Suprapubic skin (tissue), 3 donors: ENCODE data around the gene WDR91.

Experiments used
- EP300 ChIP-seq: sonication (generic); formaldehyde crosslinking; IDR thresholded peaks from one replicate; pipeline ENCODE4 v1.6.1; 2017; ENCODE audit warnings: antibody characterized with exemption
- POLR2A ChIP-seq, 2 donors: fragments of 450-650 bp; IDR thresholded peaks; one replicate each; pipeline ENCODE4 v1.6.1; 2017; ENCODE audit warnings: antibody characterized with exemption in 2 of 2, mild to moderate bottlenecking in 2 of 2, moderate library complexity in 2 of 2
- TF ChIP-seq, protein P1 (sequence below), 2 donors: fragments of 200-600 bp in 1 of 2; fragments of 450-650 bp in 1 of 2; sonication (generic) in 1 of 2; IDR thresholded peaks; one replicate each; pipeline ENCODE4 v1.5.1; 2016 to 2019; ENCODE audit warnings: antibody characterized with exemption in 2 of 2, mild to moderate bottlenecking in 1 of 2, moderate library complexity in 1 of 2

GRCh38 chr7:135150072-135150782 lies 61.1 kb downstream of the WDR91 start:
- TF ChIP-seq, protein P1, sequence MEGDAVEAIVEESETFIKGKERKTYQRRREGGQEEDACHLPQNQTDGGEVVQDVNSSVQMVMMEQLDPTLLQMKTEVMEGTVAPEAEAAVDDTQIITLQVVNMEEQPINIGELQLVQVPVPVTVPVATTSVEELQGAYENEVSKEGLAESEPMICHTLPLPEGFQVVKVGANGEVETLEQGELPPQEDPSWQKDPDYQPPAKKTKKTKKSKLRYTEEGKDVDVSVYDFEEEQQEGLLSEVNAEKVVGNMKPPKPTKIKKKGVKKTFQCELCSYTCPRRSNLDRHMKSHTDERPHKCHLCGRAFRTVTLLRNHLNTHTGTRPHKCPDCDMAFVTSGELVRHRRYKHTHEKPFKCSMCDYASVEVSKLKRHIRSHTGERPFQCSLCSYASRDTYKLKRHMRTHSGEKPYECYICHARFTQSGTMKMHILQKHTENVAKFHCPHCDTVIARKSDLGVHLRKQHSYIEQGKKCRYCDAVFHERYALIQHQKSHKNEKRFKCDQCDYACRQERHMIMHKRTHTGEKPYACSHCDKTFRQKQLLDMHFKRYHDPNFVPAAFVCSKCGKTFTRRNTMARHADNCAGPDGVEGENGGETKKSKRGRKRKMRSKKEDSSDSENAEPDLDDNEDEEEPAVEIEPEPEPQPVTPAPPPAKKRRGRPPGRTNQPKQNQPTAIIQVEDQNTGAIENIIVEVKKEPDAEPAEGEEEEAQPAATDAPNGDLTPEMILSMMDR (IDR thresholded peaks at IDR 0.05): no peak
- no peak for TF ChIP-seq EP300
- TF ChIP-seq POLR2A (IDR thresholded peaks at IDR 0.05): no peak
